Chondrocyte (in vitro differentiated cells): ENCODE data around the gene LMO2. TPM values are rescaled to one million over a fixed set of nuclear protein-coding genes. Genes with fewer than 3 reads are reported as not detected.
"Not testable (repeated sequence)": the region's sequence is repeated elsewhere in the genome, so short reads cannot be mapped to it uniquely, and the experiment has no call there.

Experiments
- DNase-seq: peaks from one replicate; pipeline ENCODE4 v3.0.0; 2021; ENCODE audit warnings: mixed read lengths, low spot score
- H3K27ac Mint-ChIP-seq: one replicate; pipeline ENCODE4 v1.8.0; 2021; ENCODE audit warnings: mild to moderate bottlenecking, moderate library complexity, mixed read lengths; ENCODE audit not compliant: unreplicated experiment
- H3K27me3 Mint-ChIP-seq: 2 replicates; pipeline ENCODE4 v1.8.0; 2021; ENCODE audit warnings: low read depth, mixed read lengths
- H3K36me3 Mint-ChIP-seq: 2 replicates; pipeline ENCODE4 v1.8.0; 2021; ENCODE audit warnings: low read depth, mixed read lengths
- H3K4me1 Mint-ChIP-seq: 2 replicates; pipeline ENCODE4 v1.8.0; 2021; ENCODE audit warnings: low read depth, mild to moderate bottlenecking, mixed read lengths
- H3K4me3 Mint-ChIP-seq: one replicate; pipeline ENCODE4 v1.8.0; 2021; ENCODE audit warnings: mild to moderate bottlenecking, moderate library complexity, mixed read lengths; ENCODE audit not compliant: unreplicated experiment
- H3K9me3 Mint-ChIP-seq: 2 replicates; pipeline ENCODE4 v1.8.0; 2021; ENCODE audit warnings: low read depth, mixed read lengths
- CTCF ChIP-seq: fragments of 200-600 bp; sonication (generic); IDR thresholded peaks from 2 replicates; pipeline ENCODE4 v1.5.0; 2021; ENCODE audit warnings: antibody characterized with exemption, mild to moderate bottlenecking, moderate library complexity
- total RNA-seq: library from RNA; stranded (reverse); gene quantifications from 3 replicates; pipeline ENCODE4 v1.2.1, GENCODE V29; 2021

LMO2 gene
- total RNA-seq, 1 donor from 2014 or later, result not detected

GRCh38 chr11:33935005-33935404, 43.1 kb upstream of the LMO2 start:
- no peak for TF ChIP-seq CTCF
- H3K4me3 Mint-ChIP-seq, result no peak overlapping the region
- H3K9me3 Mint-ChIP-seq, result peaks cover 7% of the 10 kb centered on the region
- DNase-seq, result no peak
- H3K36me3 Mint-ChIP-seq, result peaks cover 2% of the 10 kb centered on the region
- H3K27ac Mint-ChIP-seq, result no peak overlapping the region
- H3K27me3 Mint-ChIP-seq, result no peaks in the 10 kb centered on the region
- peaks cover 26% of the 10 kb centered on the region for H3K4me1 Mint-ChIP-seq

GRCh38 chr11:33934450-33934849, 42.6 kb upstream of the LMO2 start:
- Mint-ChIP-seq H3K36me3 (peaks cover 2% of the 10 kb centered on the region), H3K4me3 (no peak overlapping the region), H3K9me3 (peaks cover 7% of the 10 kb centered on the region), H3K27me3 (no peaks in the 10 kb centered on the region), H3K27ac (no peak overlapping the region), H3K4me1 (peaks cover 26% of the 10 kb centered on the region)
- no peak for DNase-seq
- TF ChIP-seq CTCF, result no peak

- TF ChIP-seq CTCF, result no peak
- peaks cover 2% of the 10 kb centered on the region for H3K36me3 Mint-ChIP-seq
- no peak overlapping the region for H3K4me3 Mint-ChIP-seq
- H3K27ac Mint-ChIP-seq, result no peak overlapping the region
- peaks cover 7% of the 10 kb centered on the region for H3K9me3 Mint-ChIP-seq
- no peak for DNase-seq
- no peaks in the 10 kb centered on the region for H3K27me3 Mint-ChIP-seq
- peaks cover 26% of the 10 kb centered on the region for H3K4me1 Mint-ChIP-seq
These were observed 41.7 kb upstream of the LMO2 start for GRCh38 chr11:33933602-33934001.

- Mint-ChIP-seq H3K4me3 (no peak overlapping the region), H3K9me3 (peaks cover 7% of the 10 kb centered on the region), H3K36me3 (peaks cover 2% of the 10 kb centered on the region), H3K27me3 (no peaks in the 10 kb centered on the region), H3K27ac (no peak overlapping the region), H3K4me1 (peaks cover 26% of the 10 kb centered on the region)
- no peak for TF ChIP-seq CTCF
- DNase-seq, result no peak
These were observed 40.8 kb upstream of the LMO2 start for GRCh38 chr11:33932721-33933120.

DNA sequence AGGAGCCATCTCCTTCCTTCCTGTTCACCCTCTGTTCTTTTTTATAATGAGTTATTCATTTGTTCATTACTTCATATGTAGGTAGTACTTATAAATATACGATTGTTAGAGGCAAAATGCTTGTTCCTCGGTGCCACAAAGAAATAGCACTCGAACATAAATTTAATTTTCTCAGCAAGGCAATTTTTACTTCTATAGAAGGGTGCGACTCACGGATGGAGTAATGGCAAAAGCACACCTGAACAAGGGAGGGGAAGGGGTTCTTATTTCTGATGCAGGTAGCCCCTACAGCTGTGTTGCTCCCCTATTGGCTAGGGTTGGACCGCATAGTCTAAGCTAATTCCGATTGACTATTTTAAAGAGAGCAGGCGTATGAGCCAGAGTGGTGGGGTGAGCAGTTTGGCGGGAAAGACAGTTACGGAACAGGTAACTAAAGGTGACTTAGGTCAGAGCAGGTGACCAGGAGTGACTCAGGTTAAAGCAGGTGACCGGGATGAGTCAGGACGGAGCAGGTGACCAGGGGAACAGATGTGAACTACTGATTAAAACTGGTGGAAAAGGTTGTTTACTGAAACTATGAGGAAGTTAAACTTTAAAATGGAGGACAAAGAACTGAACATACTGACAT, 40.0 kb upstream of the LMO2 start:
- DNase-seq, H3K27ac Mint-ChIP-seq, H3K27me3 Mint-ChIP-seq, H3K4me3 Mint-ChIP-seq, H3K9me3 Mint-ChIP-seq, H3K36me3 Mint-ChIP-seq: not testable (repeated sequence)
- H3K4me1 Mint-ChIP-seq, result peaks cover 18% of the 10 kb centered on the region

- Mint-ChIP-seq H3K36me3 (peaks cover 2% of the 10 kb centered on the region), H3K9me3 (peaks cover 7% of the 10 kb centered on the region), H3K27ac (peak overlapping the region; percentile 36), H3K4me1 (peaks cover 16% of the 10 kb centered on the region), H3K4me3 (no peak overlapping the region), H3K27me3 (peaks cover 6% of the 10 kb centered on the region)
- TF ChIP-seq CTCF, result no peak
- DNase-seq, result no peak
These were observed 39.2 kb upstream of the LMO2 start for GRCh38 chr11:33931067-33931466.
